ENCODE data around the gene GPC5.

DNA sequence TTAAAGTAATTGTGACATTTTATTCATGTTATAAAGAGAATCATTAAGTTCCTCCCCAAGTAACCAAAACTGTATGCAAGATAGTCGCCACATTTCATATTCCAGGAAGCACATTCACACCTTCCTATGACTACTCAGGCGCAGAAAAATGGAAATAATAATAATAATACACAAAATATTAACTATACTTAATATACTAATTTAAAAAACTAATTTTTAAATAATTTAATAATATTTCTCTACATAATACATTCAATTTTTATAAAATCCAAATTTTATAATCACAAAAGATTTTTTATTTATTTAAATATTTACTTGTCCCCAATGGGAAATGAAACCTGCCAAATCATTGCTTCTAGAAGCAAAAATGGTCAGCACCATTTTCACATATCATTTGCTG lies 1030.8 kb downstream of the GPC5 start:
- no peak for TF ChIP-seq EZH2phosphoT487 (IDR thresholded peaks at IDR 0.05; ENCODE audit: low read depth)
- TF ChIP-seq, protein P1, sequence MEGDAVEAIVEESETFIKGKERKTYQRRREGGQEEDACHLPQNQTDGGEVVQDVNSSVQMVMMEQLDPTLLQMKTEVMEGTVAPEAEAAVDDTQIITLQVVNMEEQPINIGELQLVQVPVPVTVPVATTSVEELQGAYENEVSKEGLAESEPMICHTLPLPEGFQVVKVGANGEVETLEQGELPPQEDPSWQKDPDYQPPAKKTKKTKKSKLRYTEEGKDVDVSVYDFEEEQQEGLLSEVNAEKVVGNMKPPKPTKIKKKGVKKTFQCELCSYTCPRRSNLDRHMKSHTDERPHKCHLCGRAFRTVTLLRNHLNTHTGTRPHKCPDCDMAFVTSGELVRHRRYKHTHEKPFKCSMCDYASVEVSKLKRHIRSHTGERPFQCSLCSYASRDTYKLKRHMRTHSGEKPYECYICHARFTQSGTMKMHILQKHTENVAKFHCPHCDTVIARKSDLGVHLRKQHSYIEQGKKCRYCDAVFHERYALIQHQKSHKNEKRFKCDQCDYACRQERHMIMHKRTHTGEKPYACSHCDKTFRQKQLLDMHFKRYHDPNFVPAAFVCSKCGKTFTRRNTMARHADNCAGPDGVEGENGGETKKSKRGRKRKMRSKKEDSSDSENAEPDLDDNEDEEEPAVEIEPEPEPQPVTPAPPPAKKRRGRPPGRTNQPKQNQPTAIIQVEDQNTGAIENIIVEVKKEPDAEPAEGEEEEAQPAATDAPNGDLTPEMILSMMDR (IDR thresholded peaks at IDR 0.05; ENCODE audit: low read depth, low read length), result no peak

Data from OCI-LY3 (cell line).